ENCODE measurements around the gene FHL3. TPM values are rescaled to one million over a fixed set of nuclear protein-coding genes. Genes with fewer than 3 reads are reported as not detected.

FHL3 gene
- total and polyA plus RNA-seq, 9 of the 15 experiments (the other 6 are each of a cell fraction or from before 2014, with no cell fraction given) = 6.1 to 144 (median 34.1) TPM

GRCh38 chr1:38028671-38029070, 23.4 kb upstream of the FHL3 start (continued):
- TF ChIP-seq ETV1 (tag; conservative IDR thresholded peaks at IDR 0.05; ENCODE audit: low read depth) = no peak
- no peak for TF ChIP-seq VEZF1 (CRISPR knock-in tag; IDR thresholded peaks at IDR 0.05)
- no peak for TF ChIP-seq IRF9 (tag; IDR thresholded peaks at IDR 0.05)
- no peak for TF ChIP-seq ERF (CRISPR knock-in tag; IDR thresholded peaks at IDR 0.05)
- no peak for TF ChIP-seq NEUROD1 (IDR thresholded peaks at IDR 0.05; ENCODE audit: borderline replicate concordance, low read depth, low read length, partially characterized antibody)
- TF ChIP-seq NR2F6 (CRISPR knock-in tag; IDR thresholded peaks at IDR 0.05) = no peak
- TF ChIP-seq ZBTB11 (CRISPR knock-in tag; IDR thresholded peaks at IDR 0.05) = 0 out of 6 replicates have a peak, but pooled peaks of 1 of the 3 experiments have one; percentile 13
- no peak for TF ChIP-seq HDAC2 (IDR thresholded peaks at IDR 0.05)
- 0 out of 2 replicates have a peak, but pooled peaks have one; percentile 48 for TF ChIP-seq ZBTB26 (CRISPR knock-in tag; IDR thresholded peaks at IDR 0.05)
- no peak for TF ChIP-seq ZNF655 (CRISPR knock-in tag; IDR thresholded peaks at IDR 0.05)
